ENCODE measurements around the gene RFNG. TPM values are rescaled to one million over a fixed set of nuclear protein-coding genes. Genes with fewer than 3 reads are reported as not detected.

The RFNG gene
- polyA plus RNA-seq, 1 experiment = 23.7 TPM

DNA sequence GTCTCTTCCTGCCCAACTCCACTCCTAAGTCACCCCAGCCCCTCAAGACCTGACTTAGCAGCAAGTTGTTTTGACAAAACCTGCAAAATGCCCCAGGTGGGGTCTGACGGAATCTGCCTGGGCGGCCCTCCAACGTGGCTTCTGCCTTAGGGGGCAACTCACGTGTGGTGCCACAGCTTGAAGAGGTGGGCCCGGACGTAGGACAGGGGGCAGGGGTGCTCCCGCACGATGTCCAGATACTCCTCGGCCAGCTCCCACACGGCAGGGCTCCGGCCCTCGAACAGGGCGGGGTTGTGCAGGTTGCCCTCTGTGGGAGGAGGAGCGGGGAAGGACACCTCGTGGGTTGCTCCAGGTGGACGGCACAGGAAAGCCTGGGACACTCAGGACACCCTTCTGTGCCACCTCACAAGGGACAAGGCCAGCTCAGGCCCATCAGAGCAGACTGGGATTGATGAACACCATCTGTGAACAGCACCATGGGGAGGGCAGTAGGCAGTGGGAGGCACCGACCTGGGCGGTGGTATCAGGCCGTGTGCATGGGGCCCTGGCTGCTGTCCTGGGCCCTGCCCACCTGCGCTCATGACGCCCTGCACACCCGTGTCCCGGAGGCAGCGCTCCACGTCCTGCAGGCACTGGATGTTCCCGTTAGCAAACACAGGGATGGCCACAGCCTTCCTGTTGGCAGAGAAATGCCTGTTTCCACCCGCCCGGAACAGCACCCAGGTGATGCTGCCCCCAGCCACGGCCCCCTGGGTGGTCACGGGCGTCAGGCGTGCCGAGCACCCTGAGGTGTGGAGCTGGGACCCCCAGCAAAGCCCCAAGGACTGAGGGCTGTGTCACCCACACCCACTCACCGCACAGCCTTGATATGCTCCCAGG is 9.7 kb upstream of the RFNG start:
- CTCF ChIA-PET = interaction anchor here (1.0 kb wide), 1 partner anchor 24 kb away, joined by 3 read pairs; the partner anchor contains the start of gene DCXR
- H3K4me3 ChIP-seq (ENCODE audit: low read depth, low read length) = no peak overlapping the region
- H3K36me3 ChIP-seq (ENCODE audit: control insufficient read depth, insufficient read depth, low read length) = peaks cover 49% of the 10 kb centered on the region
- no peak for DNase-seq (ENCODE audit: low read depth)
- TF ChIP-seq CTCF (IDR thresholded peaks at IDR 0.05; ENCODE audit: insufficient read depth, low read depth, low read length) = no peak
- no peaks in the 10 kb centered on the region for H3K27me3 ChIP-seq (ENCODE audit: control insufficient read depth, insufficient read depth, low read length)
- POLR2A ChIA-PET = no interaction called here

DNA sequence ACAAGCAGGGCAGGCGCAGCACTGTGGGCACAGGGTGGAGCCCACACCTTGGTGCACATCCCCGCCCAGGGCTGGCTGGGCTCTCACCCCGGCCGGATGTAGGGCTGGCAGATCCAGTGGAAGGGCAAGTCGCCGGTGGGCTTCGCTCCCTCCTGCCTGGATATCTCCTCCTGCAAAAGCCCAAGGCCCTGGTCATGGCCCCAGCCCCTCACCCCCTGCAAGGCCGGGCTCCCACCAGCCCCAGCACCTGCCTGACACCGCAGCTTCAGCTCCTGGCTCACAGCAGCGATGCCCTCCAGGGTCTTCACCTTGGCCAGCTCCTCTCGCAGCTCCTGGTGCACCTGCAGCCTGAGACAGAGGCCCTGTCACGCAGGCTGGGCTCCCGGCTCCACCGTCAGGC is 9.0 kb upstream of the RFNG start:
- Histone ChIP-seq H3K27me3 (ENCODE audit: control insufficient read depth, insufficient read depth, low read length) (no peaks in the 10 kb centered on the region), H3K4me3 (ENCODE audit: low read depth, low read length) (no peak overlapping the region), H3K36me3 (ENCODE audit: control insufficient read depth, insufficient read depth, low read length) (peaks cover 56% of the 10 kb centered on the region)
- ChIA-PET POLR2A (no interaction called here), CTCF (interaction anchor here (1.0 kb wide), 1 partner anchor 23 kb away, joined by 3 read pairs; the partner anchor contains the start of gene DCXR)
- no peak for TF ChIP-seq CTCF (IDR thresholded peaks at IDR 0.05; ENCODE audit: insufficient read depth, low read depth, low read length)
- no peak for DNase-seq (ENCODE audit: low read depth)

GRCh38 chr17:82060001-82060380 is 8.4 kb upstream of the RFNG start:
- CTCF ChIA-PET = interaction anchor here (2.5 kb wide), 1 partner anchor 30 kb away, joined by 7 read pairs; no protein-coding TSS in a partner anchor
- TF ChIP-seq CTCF (IDR thresholded peaks at IDR 0.05; ENCODE audit: insufficient read depth, low read depth, low read length) = no peak
- Histone ChIP-seq H3K36me3 (ENCODE audit: control insufficient read depth, insufficient read depth, low read length) (peaks cover 61% of the 10 kb centered on the region), H3K27me3 (ENCODE audit: control insufficient read depth, insufficient read depth, low read length) (no peaks in the 10 kb centered on the region), H3K4me3 (ENCODE audit: low read depth, low read length) (no peak overlapping the region)
- DNase-seq (ENCODE audit: low read depth) = no peak
- POLR2A ChIA-PET = no interaction called here

DNA sequence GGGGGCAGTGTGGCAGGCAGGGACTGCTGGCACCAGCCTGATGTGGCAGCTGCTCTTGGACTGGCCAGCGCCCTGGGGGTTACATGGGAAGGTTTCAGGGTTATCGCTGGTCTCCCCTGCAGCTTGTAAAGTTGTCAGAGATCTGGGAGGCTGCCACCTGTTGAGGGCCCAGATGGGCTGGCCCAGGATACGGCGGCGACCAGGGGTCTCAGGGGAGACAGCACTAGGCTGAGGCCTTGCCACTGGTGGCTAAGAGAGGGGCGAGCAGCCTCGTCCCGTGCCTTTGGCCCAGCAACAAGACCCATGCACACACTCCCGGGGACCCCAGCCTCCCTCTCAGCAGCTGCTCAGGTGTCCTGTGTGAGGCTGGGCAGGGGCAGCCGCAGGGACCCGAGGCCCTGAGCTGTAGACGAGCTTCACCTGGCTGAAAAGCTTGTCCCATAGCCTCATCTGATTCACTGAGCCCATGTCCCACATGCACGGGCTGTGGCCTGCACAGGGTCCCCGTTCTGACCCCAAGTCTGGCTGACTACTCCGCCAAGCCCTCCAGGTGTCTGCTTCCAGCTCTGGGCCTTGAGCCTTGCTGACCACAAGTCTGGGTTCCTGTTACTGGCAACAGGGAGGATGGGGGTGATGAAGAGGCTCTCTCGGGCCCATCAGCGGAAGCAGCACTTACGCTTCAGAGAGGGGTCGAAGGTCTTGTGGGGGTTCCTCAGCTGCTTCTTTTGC is 7.8 kb upstream of the RFNG start:
- ChIA-PET POLR2A (no interaction called here), CTCF (interaction anchor here (2.5 kb wide), 1 partner anchor 29 kb away, joined by 7 read pairs; no protein-coding TSS in a partner anchor)
- Histone ChIP-seq H3K4me3 (ENCODE audit: low read depth, low read length) (no peak overlapping the region), H3K27me3 (ENCODE audit: control insufficient read depth, insufficient read depth, low read length) (no peaks in the 10 kb centered on the region), H3K36me3 (ENCODE audit: control insufficient read depth, insufficient read depth, low read length) (peaks cover 64% of the 10 kb centered on the region)
- DNase-seq (ENCODE audit: low read depth) = no peak
- no peak for TF ChIP-seq CTCF (IDR thresholded peaks at IDR 0.05; ENCODE audit: insufficient read depth, low read depth, low read length)

GRCh38 chr17:82058855-82059249 is 7.2 kb upstream of the RFNG start:
- CTCF ChIA-PET = interaction anchor here (2.5 kb wide), 1 partner anchor 29 kb away, joined by 7 read pairs; no protein-coding TSS in a partner anchor
- Histone ChIP-seq H3K27me3 (ENCODE audit: control insufficient read depth, insufficient read depth, low read length) (no peaks in the 10 kb centered on the region), H3K36me3 (ENCODE audit: control insufficient read depth, insufficient read depth, low read length) (peaks cover 68% of the 10 kb centered on the region), H3K4me3 (ENCODE audit: low read depth, low read length) (no peak overlapping the region)
- DNase-seq (ENCODE audit: low read depth) = no peak
- TF ChIP-seq CTCF (IDR thresholded peaks at IDR 0.05; ENCODE audit: insufficient read depth, low read depth, low read length) = no peak
- POLR2A ChIA-PET = no interaction called here

Measured in BJ (cell line).